ENCODE data around the gene PDGFC. TPM values are rescaled to one million over a fixed set of nuclear protein-coding genes. Genes with fewer than 3 reads are reported as not detected.

Gene PDGFC
- total RNA-seq, 2 experiments from 2014 or later, result 0.11 TPM; not detected in 1

DNA sequence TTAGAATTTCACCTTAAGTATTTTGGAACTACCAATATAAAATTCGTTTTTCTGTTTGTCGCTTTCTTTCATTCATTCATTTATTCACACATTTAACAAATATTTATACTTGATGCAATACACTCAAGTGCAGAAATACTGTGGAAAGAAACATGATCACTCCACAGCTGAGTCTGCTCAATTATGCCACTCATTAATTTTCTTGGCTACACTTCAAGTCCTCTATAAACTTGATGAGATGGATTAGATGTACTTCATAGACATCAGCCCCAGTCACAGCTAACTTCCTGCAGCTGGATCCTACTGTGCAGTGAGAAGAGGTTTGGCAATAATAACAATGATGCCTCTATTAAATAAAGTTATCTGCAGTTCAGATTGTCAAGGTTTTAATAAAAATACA is 208.1 kb downstream of the PDGFC start:
- no peaks in the 10 kb centered on the region for H3K9me3 Mint-ChIP-seq
- no peaks in the 10 kb centered on the region for H3K27me3 Mint-ChIP-seq
- H3K4me3 Mint-ChIP-seq, result no peak overlapping the region
- POLR2A ChIA-PET, result no interaction called here
- no peaks in the 10 kb centered on the region for H3K4me1 Mint-ChIP-seq
- no peaks in the 10 kb centered on the region for H3K36me3 Mint-ChIP-seq
- no peak overlapping the region for H3K27ac Mint-ChIP-seq
- DNase-seq (no peak), ATAC-seq (ENCODE audit: low read depth) (no peak)

DNA sequence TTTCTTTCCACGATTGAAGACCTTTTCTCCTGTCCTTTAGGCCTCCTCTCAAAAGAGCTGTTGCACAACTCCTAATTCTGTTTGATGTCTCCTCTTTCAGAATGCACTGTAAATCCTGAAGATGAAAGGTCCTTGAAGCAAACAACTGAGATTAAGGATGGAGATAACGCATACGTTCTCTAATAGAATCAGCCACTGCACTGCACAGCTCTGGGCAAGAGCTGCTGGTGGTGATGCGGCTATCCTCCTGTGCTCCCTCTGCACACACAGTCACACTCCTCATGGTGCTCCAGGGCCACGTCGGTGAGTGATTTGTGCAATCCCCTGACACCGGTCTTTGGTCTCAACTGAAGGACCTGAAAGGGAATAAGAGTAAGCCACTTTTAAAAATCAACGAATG is 208.7 kb downstream of the PDGFC start:
- H3K27me3 Mint-ChIP-seq, result no peaks in the 10 kb centered on the region
- no peak overlapping the region for H3K4me3 Mint-ChIP-seq
- DNase-seq (no peak), ATAC-seq (ENCODE audit: low read depth) (no peak)
- no peaks in the 10 kb centered on the region for H3K4me1 Mint-ChIP-seq
- POLR2A ChIA-PET, result no interaction called here
- no peak overlapping the region for H3K27ac Mint-ChIP-seq
- H3K9me3 Mint-ChIP-seq, result peaks cover 2% of the 10 kb centered on the region
- no peaks in the 10 kb centered on the region for H3K36me3 Mint-ChIP-seq

DNA sequence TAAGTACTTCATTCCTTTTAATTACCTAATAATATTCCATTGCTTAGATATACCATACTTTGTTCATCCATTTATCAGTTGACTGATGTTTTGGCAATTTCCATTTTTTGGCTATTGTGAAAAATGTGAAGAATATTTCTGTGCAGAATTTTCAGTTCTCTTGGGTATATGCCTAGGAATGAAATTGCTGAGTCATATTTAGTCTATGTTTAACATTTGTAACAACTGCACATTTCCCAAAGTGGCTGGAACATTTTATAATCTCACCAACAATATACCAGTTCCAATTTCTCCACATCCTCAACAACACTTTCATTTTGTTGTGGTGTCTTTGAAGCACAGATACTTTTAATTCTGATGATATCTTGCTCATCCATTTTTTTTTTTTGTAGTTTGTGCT is 215.5 kb downstream of the PDGFC start:
- Mint-ChIP-seq H3K4me3 (no peak overlapping the region), H3K36me3 (no peaks in the 10 kb centered on the region), H3K4me1 (no peaks in the 10 kb centered on the region), H3K27me3 (no peaks in the 10 kb centered on the region), H3K9me3 (peaks cover 4% of the 10 kb centered on the region), H3K27ac (no peak overlapping the region)
- POLR2A ChIA-PET, result no interaction called here
- ATAC-seq (ENCODE audit: low read depth), result no peak
- DNase-seq, result no peak

DNA sequence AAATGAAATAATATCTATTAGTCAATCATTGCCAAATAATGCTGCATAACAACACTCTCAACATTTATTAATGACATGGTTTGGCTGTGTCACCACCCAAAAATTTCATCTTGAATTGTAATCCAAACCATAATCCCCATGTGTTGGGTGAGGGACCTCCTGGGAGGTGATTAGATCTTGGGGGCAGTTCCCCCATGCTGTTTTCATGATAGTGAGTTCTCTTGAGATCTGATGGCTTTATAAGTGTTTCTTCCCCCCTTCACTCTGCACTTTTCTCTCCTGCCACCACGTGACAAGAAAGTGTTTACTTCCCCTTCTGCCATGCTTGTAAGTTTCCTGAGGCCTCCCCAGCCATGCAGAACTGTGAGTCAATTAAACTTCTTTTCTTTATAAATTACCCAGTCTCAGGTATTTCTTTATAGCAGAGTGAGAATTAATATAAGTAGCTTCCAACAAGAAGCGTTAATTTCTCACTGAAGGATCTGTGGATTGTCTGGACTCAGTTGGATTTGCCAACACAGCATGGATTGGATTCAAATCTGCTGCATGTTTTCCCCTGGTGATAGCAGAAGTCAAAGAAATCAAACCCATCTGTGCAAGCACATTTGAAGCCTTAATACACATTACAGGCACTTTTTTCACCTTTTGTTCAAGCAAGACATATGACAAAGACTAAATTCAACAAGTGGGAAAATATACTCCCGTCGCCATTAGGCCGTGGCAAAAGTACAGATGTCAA is 216.6 kb downstream of the PDGFC start:
- H3K36me3 Mint-ChIP-seq, result no peaks in the 10 kb centered on the region
- POLR2A ChIA-PET, result no interaction called here
- no peaks in the 10 kb centered on the region for H3K27me3 Mint-ChIP-seq
- H3K4me1 Mint-ChIP-seq, result no peaks in the 10 kb centered on the region
- ATAC-seq (ENCODE audit: low read depth) (no peak), DNase-seq (no peak)
- H3K4me3 Mint-ChIP-seq, result no peak overlapping the region
- H3K27ac Mint-ChIP-seq, result no peak overlapping the region
- peaks cover 4% of the 10 kb centered on the region for H3K9me3 Mint-ChIP-seq

DNA sequence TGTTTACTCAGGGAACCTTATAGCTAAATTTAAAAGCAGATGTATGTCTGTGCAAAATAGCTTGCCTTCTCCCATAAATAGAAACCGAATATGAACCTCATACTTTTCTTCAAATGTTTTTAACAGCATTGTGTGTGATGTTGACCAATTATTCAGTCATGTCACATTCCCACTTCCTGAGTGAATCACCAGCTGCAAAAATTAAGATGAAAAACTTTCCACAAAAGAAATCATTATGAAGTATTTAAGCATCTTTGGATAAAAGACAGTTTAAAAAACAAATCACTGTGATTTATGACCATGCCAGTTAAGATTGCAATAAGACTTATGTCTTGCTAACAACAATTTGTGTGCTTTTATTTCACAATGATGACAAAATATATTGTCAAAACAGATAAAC is 220.1 kb downstream of the PDGFC start:
- ATAC-seq (ENCODE audit: low read depth) (no peak), DNase-seq (no peak)
- no peaks in the 10 kb centered on the region for H3K4me1 Mint-ChIP-seq
- no peaks in the 10 kb centered on the region for H3K36me3 Mint-ChIP-seq
- no peak overlapping the region for H3K27ac Mint-ChIP-seq
- H3K27me3 Mint-ChIP-seq, result no peaks in the 10 kb centered on the region
- no peak overlapping the region for H3K4me3 Mint-ChIP-seq
- peaks cover 1% of the 10 kb centered on the region for H3K9me3 Mint-ChIP-seq
- POLR2A ChIA-PET, result no interaction called here

DNA sequence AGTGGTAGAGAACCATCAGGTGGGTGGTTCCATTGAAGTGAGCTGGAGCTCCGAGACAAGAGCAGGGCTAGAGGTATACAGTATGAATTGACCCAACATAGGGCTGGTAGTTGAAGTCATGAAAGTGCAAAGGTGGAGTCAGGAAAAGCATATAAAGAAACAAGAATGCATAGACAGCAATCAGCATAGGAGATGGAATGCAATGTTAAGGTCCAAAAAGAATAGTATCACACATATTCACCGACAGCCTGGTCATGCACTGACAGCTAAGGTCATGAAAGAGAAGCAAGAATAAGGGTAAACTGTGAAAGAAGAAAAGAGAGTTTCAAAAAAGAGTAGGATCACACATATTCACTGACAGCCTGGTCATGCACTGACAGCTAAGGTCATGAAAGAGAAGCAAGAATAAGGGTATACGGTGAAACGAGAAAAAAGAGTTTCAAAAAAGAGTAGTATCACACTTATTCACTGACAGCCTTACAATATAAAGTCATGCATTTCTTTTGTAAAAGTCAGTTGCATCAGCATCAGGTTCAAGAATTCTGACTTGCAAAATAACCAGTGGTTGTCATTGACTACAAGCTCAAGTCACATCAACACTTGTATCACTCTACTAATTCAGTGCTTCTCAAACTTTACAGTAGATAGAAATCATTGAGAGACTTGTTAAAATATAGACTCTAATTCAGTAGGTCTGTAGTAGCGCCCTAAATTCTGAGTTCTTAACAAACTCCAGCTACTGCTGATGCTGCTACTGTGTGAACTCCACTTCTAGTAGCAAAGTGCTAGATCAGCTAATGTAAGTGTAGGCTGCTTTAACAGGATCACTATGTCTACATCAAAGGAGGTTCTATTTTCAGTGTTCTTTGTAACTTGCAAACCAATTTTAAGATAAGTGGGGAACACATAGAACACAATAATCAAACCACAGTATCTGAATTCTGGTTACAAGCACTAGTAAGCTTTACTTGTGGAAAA is 221.9 kb downstream of the PDGFC start:
- Mint-ChIP-seq H3K4me1 (no peaks in the 10 kb centered on the region), H3K27ac (peak overlapping the region; percentile 1)
- POLR2A ChIA-PET, result no interaction called here

DNA sequence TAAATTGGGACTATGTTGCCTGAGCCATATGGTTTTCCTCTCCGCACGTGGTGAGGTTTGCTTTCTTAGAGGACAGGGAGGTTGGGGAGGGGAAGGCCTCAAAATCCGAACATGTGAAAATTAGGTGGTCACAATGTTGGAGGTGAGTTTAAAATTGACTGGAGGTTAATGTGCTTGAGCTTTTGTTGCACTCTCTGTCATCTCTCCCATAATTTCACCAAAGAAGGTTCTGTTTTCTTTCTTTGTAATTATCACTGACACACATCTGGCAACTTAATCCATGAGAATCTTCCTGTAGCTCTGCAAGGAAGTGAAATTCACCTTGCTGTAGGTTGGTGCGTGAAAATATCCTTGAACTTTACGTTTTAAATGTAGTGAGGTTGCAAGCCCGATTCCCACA is 225.5 kb downstream of the PDGFC start:
- Mint-ChIP-seq H3K9me3 (peaks cover 1% of the 10 kb centered on the region), H3K27me3 (no peaks in the 10 kb centered on the region), H3K4me1 (no peaks in the 10 kb centered on the region), H3K27ac (no peak overlapping the region), H3K36me3 (no peaks in the 10 kb centered on the region), H3K4me3 (no peak overlapping the region)
- ATAC-seq (ENCODE audit: low read depth), result no peak
- DNase-seq, result no peak
- POLR2A ChIA-PET, result no interaction called here

More for the DNA sequence above, 221.9 kb downstream of the PDGFC start:
- Mint-ChIP-seq H3K9me3 (no peaks in the 10 kb centered on the region), H3K4me3 (no peak overlapping the region), H3K36me3 (no peaks in the 10 kb centered on the region), H3K27me3 (no peaks in the 10 kb centered on the region)
- ATAC-seq (ENCODE audit: low read depth) (no peak), DNase-seq (no peak)

DNA sequence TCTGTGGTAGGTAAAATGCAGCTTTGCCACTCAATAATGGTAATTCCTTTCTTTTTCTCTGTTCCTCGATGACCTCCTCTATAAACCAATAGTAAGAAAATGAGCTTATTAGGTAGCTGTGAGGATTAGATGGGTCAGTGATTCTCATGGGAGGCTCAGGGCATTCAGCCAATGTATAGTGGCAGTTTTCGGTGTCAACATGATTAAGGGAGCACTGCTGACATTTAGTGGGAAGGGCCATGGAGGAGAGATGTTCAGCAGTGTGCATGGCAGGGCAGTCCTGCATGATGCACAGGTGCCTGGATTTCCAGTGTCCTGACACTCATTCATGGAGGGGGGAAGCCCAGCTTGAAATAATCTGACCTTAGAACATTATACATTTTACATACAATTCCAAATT is 232.8 kb downstream of the PDGFC start:
- DNase-seq, result no peak
- ATAC-seq (ENCODE audit: low read depth), result no peak
- no peaks in the 10 kb centered on the region for H3K27me3 Mint-ChIP-seq
- peaks cover 1% of the 10 kb centered on the region for H3K4me1 Mint-ChIP-seq
- peaks cover 1% of the 10 kb centered on the region for H3K9me3 Mint-ChIP-seq
- H3K36me3 Mint-ChIP-seq, result no peaks in the 10 kb centered on the region
- H3K27ac Mint-ChIP-seq, result no peak overlapping the region
- POLR2A ChIA-PET, result no interaction called here
- H3K4me3 Mint-ChIP-seq, result no peak overlapping the region

DNA sequence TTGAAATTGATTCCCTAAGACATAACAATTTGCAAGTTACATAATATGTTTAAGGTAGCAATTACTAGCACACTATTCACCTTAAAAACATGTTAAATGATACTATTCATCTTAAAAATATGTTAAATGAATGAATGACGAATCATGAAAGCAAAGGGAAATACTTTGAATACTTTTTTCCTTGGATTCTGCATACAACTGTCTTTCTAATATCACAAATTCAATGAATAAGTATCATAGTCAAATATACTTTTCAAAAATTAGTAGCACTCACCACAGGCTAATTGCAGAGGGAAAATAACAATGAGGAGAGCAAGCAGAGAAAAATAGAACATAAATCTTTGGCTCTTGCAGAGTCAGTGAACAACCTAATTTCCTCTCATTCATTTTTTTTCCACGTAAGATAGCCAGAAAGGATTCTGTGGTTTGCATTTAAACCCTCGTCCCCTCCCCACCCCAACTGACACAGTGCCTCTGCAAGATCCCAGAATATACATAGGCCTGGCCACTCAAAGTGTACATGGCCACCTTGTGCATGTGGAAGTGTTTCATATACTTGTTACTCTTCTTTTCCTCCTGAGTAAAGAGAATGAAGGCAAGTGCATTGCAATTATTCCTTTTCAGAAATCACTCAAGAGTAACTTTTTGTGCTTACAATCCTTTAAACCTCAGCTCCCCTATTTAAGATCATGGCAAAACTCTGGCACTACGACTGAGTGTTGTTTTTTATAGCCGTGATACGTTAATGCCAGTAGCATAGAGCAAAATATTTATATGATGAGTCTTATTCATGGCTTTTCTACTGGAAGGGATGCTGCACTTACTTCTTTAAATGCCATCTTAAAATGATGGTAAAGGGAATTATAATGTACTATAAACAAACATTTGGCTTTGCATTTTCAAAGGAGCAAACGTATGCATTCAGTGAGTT is 236.4 kb downstream of the PDGFC start:
- no peak for DNase-seq
- H3K27ac Mint-ChIP-seq, result no peak overlapping the region
- no peaks in the 10 kb centered on the region for H3K27me3 Mint-ChIP-seq
- H3K4me3 Mint-ChIP-seq, result no peak overlapping the region
- H3K9me3 Mint-ChIP-seq, result peaks cover 6% of the 10 kb centered on the region
- H3K36me3 Mint-ChIP-seq, result no peaks in the 10 kb centered on the region
- POLR2A ChIA-PET, result no interaction called here
- peaks cover 1% of the 10 kb centered on the region for H3K4me1 Mint-ChIP-seq
- no peak for ATAC-seq (ENCODE audit: low read depth)

DNA sequence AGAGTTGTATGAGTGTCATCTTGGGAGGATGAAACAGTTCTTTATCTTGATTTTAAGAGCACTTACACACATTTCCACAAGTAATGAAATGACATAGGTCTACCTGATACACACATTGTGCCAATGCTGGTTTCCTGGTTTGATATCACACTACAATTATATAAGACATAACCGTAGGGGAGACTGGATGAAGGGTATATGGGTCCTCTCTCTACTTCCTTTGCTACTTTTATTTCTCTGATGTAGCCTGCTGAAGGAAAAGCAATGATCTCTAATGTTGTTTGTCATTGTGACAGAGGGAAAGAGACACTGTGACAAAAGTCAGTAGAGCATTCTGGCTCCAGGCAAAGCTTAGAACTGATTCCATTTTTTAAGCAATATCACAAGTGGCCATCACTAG is 238.0 kb downstream of the PDGFC start:
- Mint-ChIP-seq H3K36me3 (no peaks in the 10 kb centered on the region), H3K4me1 (peaks cover 1% of the 10 kb centered on the region), H3K9me3 (peaks cover 6% of the 10 kb centered on the region), H3K4me3 (no peak overlapping the region), H3K27me3 (no peaks in the 10 kb centered on the region), H3K27ac (no peak overlapping the region)
- ATAC-seq (ENCODE audit: low read depth) (no peak), DNase-seq (no peak)
- POLR2A ChIA-PET, result no interaction called here

DNA sequence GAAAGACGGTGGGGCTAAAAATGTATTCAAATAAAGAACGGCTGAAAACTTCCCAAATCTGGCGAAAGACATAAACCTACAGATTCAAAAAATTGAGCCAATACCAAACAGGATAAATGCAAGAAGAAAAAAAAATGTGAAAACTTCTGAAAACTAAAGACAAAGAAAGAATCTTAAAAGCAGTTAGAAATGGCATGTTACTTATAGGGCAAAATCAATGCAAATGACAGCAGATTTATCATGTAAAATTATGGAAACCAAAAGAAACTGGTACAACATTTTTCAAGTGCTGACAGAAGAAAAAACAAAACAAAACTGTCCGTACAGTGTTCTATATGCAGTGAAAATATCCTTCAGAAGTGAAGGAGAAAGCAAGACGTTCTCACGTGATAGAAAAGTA is 239.0 kb downstream of the PDGFC start:
- DNase-seq (no peak), ATAC-seq (ENCODE audit: low read depth) (no peak)
- POLR2A ChIA-PET, result no interaction called here
- Mint-ChIP-seq H3K36me3 (no peaks in the 10 kb centered on the region), H3K4me1 (peaks cover 1% of the 10 kb centered on the region), H3K9me3 (peaks cover 6% of the 10 kb centered on the region), H3K27ac (no peak overlapping the region), H3K4me3 (no peak overlapping the region), H3K27me3 (no peaks in the 10 kb centered on the region)

DNA sequence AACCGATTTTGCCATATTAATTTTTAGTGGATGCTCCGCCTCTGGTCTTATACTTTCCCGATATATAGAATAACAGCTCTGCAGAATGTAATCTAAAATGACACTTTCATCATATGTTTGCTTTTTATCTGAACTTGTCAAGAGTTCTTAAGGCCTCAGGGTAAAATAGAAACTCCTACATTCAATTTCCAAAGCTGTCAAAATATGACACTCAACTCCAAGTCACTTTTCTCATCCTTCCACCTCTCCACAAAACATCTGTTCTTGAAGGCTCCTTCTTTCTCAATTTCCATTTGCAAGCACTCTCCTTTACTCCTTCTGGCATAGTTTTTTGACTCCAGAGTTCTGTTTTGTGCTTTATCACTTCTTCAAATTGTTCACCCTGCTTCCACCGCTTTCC is 242.2 kb downstream of the PDGFC start:
- ATAC-seq (ENCODE audit: low read depth) (no peak), DNase-seq (no peak)
- peaks cover 6% of the 10 kb centered on the region for H3K9me3 Mint-ChIP-seq
- POLR2A ChIA-PET, result no interaction called here
- no peaks in the 10 kb centered on the region for H3K27me3 Mint-ChIP-seq
- H3K36me3 Mint-ChIP-seq, result no peaks in the 10 kb centered on the region
- peaks cover under 1% of the 10 kb centered on the region for H3K4me1 Mint-ChIP-seq
- no peak overlapping the region for H3K27ac Mint-ChIP-seq
- no peak overlapping the region for H3K4me3 Mint-ChIP-seq

DNA sequence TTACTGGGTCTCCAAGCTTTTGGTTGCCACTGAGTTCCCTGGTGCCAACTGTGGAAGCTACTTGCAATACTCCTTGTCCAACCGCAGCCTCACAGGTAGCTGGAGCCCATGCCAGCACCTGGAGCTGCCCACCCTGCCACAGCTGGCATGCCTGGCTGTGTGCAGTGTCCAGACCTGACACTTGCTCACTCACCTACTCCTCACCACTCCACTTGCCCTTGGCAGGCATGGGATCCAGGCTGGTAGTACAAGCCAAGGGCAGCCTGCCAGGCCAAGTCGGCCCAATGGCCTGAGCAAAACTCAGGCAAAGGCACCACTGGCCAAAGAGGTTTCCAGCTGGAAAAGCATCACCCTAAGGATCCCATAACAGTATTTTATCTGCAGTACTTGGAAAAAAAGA is 246.3 kb downstream of the PDGFC start:
- Mint-ChIP-seq H3K4me1 (no peaks in the 10 kb centered on the region), H3K27me3 (no peaks in the 10 kb centered on the region), H3K36me3 (no peaks in the 10 kb centered on the region), H3K4me3 (no peak overlapping the region), H3K27ac (no peak overlapping the region), H3K9me3 (no peaks in the 10 kb centered on the region)
- POLR2A ChIA-PET, result no interaction called here
- no peak for ATAC-seq (ENCODE audit: low read depth)
- no peak for DNase-seq
